Suprapubic skin (tissue), 4 donors: Measurements from ENCODE around the gene CHRM4.

Source experiments
- CTCF ChIP-seq, 2 donors: fragments of 200-600 bp in 1 of 2; fragments of 450-650 bp in 1 of 2; sonication (generic) in 1 of 2; IDR thresholded peaks; one replicate each; pipeline ENCODE4 v1.5.1; 2016 to 2019; ENCODE audit warnings: antibody characterized with exemption in 2 of 2, mild to moderate bottlenecking in 1 of 2, moderate library complexity in 1 of 2
- POLR2A ChIP-seq, 2 donors: fragments of 450-650 bp; IDR thresholded peaks; one replicate each; pipeline ENCODE4 v1.6.1; 2017; ENCODE audit warnings: antibody characterized with exemption in 2 of 2, mild to moderate bottlenecking in 2 of 2, moderate library complexity in 2 of 2
- POLR2AphosphoS5 ChIP-seq, 3 donors: sonication (generic); formaldehyde crosslinking; IDR thresholded peaks; one replicate each; pipeline ENCODE4 v1.6.1; 2017; ENCODE audit warnings: antibody characterized with exemption in 3 of 3

- TF ChIP-seq CTCF (IDR thresholded peaks at IDR 0.05): no peak
- TF ChIP-seq POLR2AphosphoS5 (IDR thresholded peaks at IDR 0.05): no peak
- TF ChIP-seq POLR2A (IDR thresholded peaks at IDR 0.05): no peak
Measured at GRCh38 chr11:46380340-46381047, 11.1 kb downstream of the CHRM4 start.
